HEK293 (cell line): Measurements from ENCODE around the gene MUS81.

Source experiments
- CTCF ChIA-PET: fragments of 350-600 bp; formaldehyde crosslinking; extraction: SDS; loops from one replicate; lab custom pipeline; 2021; ENCODE audit warnings: antibody characterized with exemption; lab: Yijun Ruan, JAX
- POLR2A ChIA-PET: fragments of 300-600 bp; formaldehyde crosslinking; extraction: SDS; loops from one replicate; lab custom pipeline; 2020; ENCODE audit warnings: antibody characterized with exemption, inconsistent platforms; lab: Yijun Ruan, JAX
- H3K27ac ChIP-seq: fragments of 200-500 bp; sonication (Bioruptor generic); 2 replicates; pipeline ENCODE4 v1.5.1; 2014; ENCODE audit warnings: low read depth, low read length, control low read depth, inconsistent platforms; ENCODE audit errors: extremely low read depth
- H3K36me3 ChIP-seq, 2 experiments: fragments of 200-500 bp in 1 of 2; sonication (Bioruptor generic) in 1 of 2; 1 replicate in 1 of 2; 2 replicates in 1 of 2; pipeline ENCODE4 v1.5.1; 2014 to 2017; ENCODE audit warnings: inconsistent platforms in 2 of 2, low read length in 2 of 2; ENCODE audit not compliant: control insufficient read depth in 2 of 2, insufficient read depth in 1 of 2
- H3K4me1 ChIP-seq: fragments of 200-500 bp; sonication (Bioruptor generic); 2 replicates; pipeline ENCODE4 v1.5.1; 2014; ENCODE audit warnings: mild to moderate bottlenecking, low read length, inconsistent platforms; ENCODE audit not compliant: control insufficient read depth, insufficient read depth
- H3K4me3 ChIP-seq: 2 replicates; pipeline ENCODE4 v1.5.1; 2011; ENCODE audit warnings: low read depth, mild to moderate bottlenecking, control low read depth, low read length, moderate library complexity
- H3K9me3 ChIP-seq: fragments of 200-500 bp; sonication (Bioruptor generic); 2 replicates; pipeline ENCODE4 v1.5.1; 2014; ENCODE audit warnings: low read depth, low read length, inconsistent platforms; ENCODE audit not compliant: control insufficient read depth, insufficient read depth
- FEZF1 ChIP-seq: fragments of 450-650 bp; formaldehyde crosslinking; IDR thresholded peaks from 2 replicates; pipeline ENCODE4 v1.5.1; 2016; ENCODE audit warnings: missing biosample characterization, missing genetic modification characterization
- KLF1 ChIP-seq: fragments of 450-650 bp; formaldehyde crosslinking; IDR thresholded peaks from 2 replicates; pipeline ENCODE4 v1.5.1; 2016; ENCODE audit warnings: missing biosample characterization, missing genetic modification characterization
- MZF1 ChIP-seq: fragments of 450-650 bp; formaldehyde crosslinking; IDR thresholded peaks from 2 replicates; pipeline ENCODE4 v1.5.1; 2017; ENCODE audit warnings: missing biosample characterization, missing genetic modification characterization, borderline replicate concordance
- WT1 ChIP-seq: fragments of 450-650 bp; formaldehyde crosslinking; IDR thresholded peaks from 2 replicates; pipeline ENCODE4 v1.5.1; 2016; ENCODE audit warnings: missing biosample characterization, missing genetic modification characterization
- ZBTB21 ChIP-seq: fragments of 450-650 bp; formaldehyde crosslinking; IDR thresholded peaks from 2 replicates; pipeline ENCODE4 v1.5.1; 2017; ENCODE audit warnings: missing biosample characterization, missing genetic modification characterization
- ZBTB48 ChIP-seq: fragments of 450-650 bp; formaldehyde crosslinking; IDR thresholded peaks from 2 replicates; pipeline ENCODE4 v1.5.1; 2016; ENCODE audit warnings: missing biosample characterization, missing genetic modification characterization
- ZBTB7A ChIP-seq: fragments of 450-650 bp; formaldehyde crosslinking; IDR thresholded peaks from 2 replicates; pipeline ENCODE4 v1.5.1; 2016; ENCODE audit warnings: low read depth, missing biosample characterization, missing genetic modification characterization
- ZNF10 ChIP-seq: fragments of 450-650 bp; formaldehyde crosslinking; IDR thresholded peaks from 2 replicates; pipeline ENCODE4 v1.5.1; 2017; ENCODE audit warnings: missing biosample characterization, missing genetic modification characterization
- ZNF112 ChIP-seq: fragments of 450-650 bp; formaldehyde crosslinking; IDR thresholded peaks from 2 replicates; pipeline ENCODE4 v1.5.0; 2017; ENCODE audit warnings: missing biosample characterization, missing genetic modification characterization
- ZNF121 ChIP-seq: fragments of 450-650 bp; formaldehyde crosslinking; IDR thresholded peaks from 2 replicates; pipeline ENCODE4 v1.5.1; 2016; ENCODE audit warnings: missing biosample characterization, missing genetic modification characterization
- ZNF211 ChIP-seq: fragments of 450-650 bp; formaldehyde crosslinking; IDR thresholded peaks from 2 replicates; pipeline ENCODE4 v1.5.1; 2016; ENCODE audit warnings: low read depth, missing biosample characterization, missing genetic modification characterization
- ZNF248 ChIP-seq: fragments of 450-650 bp; formaldehyde crosslinking; IDR thresholded peaks from 2 replicates; pipeline ENCODE4 v1.5.1; 2017; ENCODE audit warnings: missing biosample characterization, missing genetic modification characterization
- ZNF362 ChIP-seq: fragments of 450-650 bp; formaldehyde crosslinking; IDR thresholded peaks from 2 replicates; pipeline ENCODE4 v1.5.1; 2016; ENCODE audit warnings: missing biosample characterization, missing genetic modification characterization
- ZNF416 ChIP-seq: fragments of 450-650 bp; formaldehyde crosslinking; IDR thresholded peaks from 2 replicates; pipeline ENCODE4 v1.5.1; 2016; ENCODE audit warnings: missing biosample characterization, missing genetic modification characterization
- ZNF473 ChIP-seq: fragments of 450-650 bp; formaldehyde crosslinking; IDR thresholded peaks from 2 replicates; pipeline ENCODE4 v1.5.1; 2017; ENCODE audit warnings: missing biosample characterization, missing genetic modification characterization
- ZNF514 ChIP-seq: fragments of 450-650 bp; formaldehyde crosslinking; IDR thresholded peaks from 2 replicates; pipeline ENCODE4 v1.5.1; 2016; ENCODE audit warnings: missing biosample characterization, missing genetic modification characterization
- ZNF544 ChIP-seq: fragments of 450-650 bp; formaldehyde crosslinking; IDR thresholded peaks from 2 replicates; pipeline ENCODE4 v1.5.0; 2017; ENCODE audit warnings: missing biosample characterization, missing genetic modification characterization
- ZNF549 ChIP-seq: fragments of 450-650 bp; IDR thresholded peaks from 2 replicates; pipeline ENCODE4 v1.5.1; 2018; ENCODE audit warnings: missing biosample characterization, missing genetic modification characterization, mild to moderate bottlenecking, inconsistent platforms, moderate library complexity
- ZNF560 ChIP-seq: fragments of 450-650 bp; formaldehyde crosslinking; IDR thresholded peaks from 2 replicates; pipeline ENCODE4 v1.5.1; 2017; ENCODE audit warnings: missing biosample characterization, missing genetic modification characterization, borderline replicate concordance
- ZNF571 ChIP-seq: fragments of 450-650 bp; formaldehyde crosslinking; IDR thresholded peaks from 2 replicates; pipeline ENCODE4 v1.5.0; 2017; ENCODE audit warnings: missing biosample characterization, missing genetic modification characterization
- ZNF600 ChIP-seq: fragments of 450-650 bp; formaldehyde crosslinking; IDR thresholded peaks from 2 replicates; pipeline ENCODE4 v1.5.1; 2016; ENCODE audit warnings: missing biosample characterization, missing genetic modification characterization
- ZNF626 ChIP-seq: fragments of 450-650 bp; sonication (Bioruptor Pico); formaldehyde crosslinking; IDR thresholded peaks from 2 replicates; pipeline ENCODE4 v1.5.1; 2018; ENCODE audit warnings: missing biosample characterization, missing genetic modification characterization, inconsistent platforms
- ZNF654 ChIP-seq: fragments of 450-650 bp; formaldehyde crosslinking; IDR thresholded peaks from 2 replicates; pipeline ENCODE4 v1.5.1; 2016; ENCODE audit warnings: low read depth, missing biosample characterization, missing genetic modification characterization
- ZNF76 ChIP-seq: fragments of 450-650 bp; formaldehyde crosslinking; IDR thresholded peaks from 2 replicates; pipeline ENCODE4; 2016; ENCODE audit warnings: low read depth, missing biosample characterization, missing genetic modification characterization, borderline replicate concordance
- ZNF768 ChIP-seq: fragments of 450-650 bp; formaldehyde crosslinking; IDR thresholded peaks from 2 replicates; pipeline ENCODE4 v1.5.1; 2018; ENCODE audit warnings: missing biosample characterization, mild to moderate bottlenecking, missing genetic modification characterization
- ZXDB ChIP-seq: fragments of 450-650 bp; formaldehyde crosslinking; IDR thresholded peaks from 2 replicates; pipeline ENCODE4 v1.5.1; 2016; ENCODE audit warnings: missing biosample characterization, missing genetic modification characterization
- TF ChIP-seq, protein P1 (sequence below): fragments of 450-650 bp; formaldehyde crosslinking; IDR thresholded peaks from 2 replicates; pipeline ENCODE4 v1.5.1; 2016; ENCODE audit warnings: missing biosample characterization, missing genetic modification characterization, low read depth
- TF ChIP-seq, protein P2 (sequence below): fragments of 450-650 bp; IDR thresholded peaks from 2 replicates; pipeline ENCODE4 v1.5.1; 2018; ENCODE audit warnings: missing biosample characterization, mild to moderate bottlenecking, missing genetic modification characterization

MUS81 gene

DNA sequence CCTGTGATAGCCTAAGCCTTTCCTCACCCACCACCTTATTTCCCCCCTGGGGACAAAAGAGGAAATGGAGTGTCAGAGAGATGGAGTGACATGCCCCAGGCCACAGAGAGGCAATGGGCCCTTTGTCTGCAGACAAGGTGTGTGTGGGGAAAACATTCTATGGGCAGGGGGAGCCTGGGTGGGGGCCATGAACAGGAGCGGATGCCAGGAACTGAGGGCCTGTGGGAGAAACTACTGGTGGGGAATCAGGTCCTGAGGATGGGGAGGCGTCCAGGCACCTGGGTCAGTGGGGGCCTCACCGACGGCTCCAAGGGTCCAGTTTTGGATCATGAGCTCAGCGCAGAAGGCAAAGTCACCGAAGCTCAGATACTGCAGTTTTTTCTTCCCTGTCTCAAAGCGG lies 25.0 kb downstream of the MUS81 start:
- TF ChIP-seq MZF1 (tag by site-specific recombination) = no peak
- no peak for TF ChIP-seq ZNF654 (tag by site-specific recombination)
- no peak for TF ChIP-seq ZNF10 (tag by site-specific recombination)
- no peak for TF ChIP-seq ZNF626 (tag by site-specific recombination)
- no peak for TF ChIP-seq ZXDB (tag by site-specific recombination)
- TF ChIP-seq ZNF473 (tag by site-specific recombination) = no peak
- no peak for TF ChIP-seq ZBTB48
- no peak for TF ChIP-seq ZNF768
- TF ChIP-seq ZBTB21 = no peak
- TF ChIP-seq ZNF600 (tag by site-specific recombination) = no peak
- TF ChIP-seq, protein P1, sequence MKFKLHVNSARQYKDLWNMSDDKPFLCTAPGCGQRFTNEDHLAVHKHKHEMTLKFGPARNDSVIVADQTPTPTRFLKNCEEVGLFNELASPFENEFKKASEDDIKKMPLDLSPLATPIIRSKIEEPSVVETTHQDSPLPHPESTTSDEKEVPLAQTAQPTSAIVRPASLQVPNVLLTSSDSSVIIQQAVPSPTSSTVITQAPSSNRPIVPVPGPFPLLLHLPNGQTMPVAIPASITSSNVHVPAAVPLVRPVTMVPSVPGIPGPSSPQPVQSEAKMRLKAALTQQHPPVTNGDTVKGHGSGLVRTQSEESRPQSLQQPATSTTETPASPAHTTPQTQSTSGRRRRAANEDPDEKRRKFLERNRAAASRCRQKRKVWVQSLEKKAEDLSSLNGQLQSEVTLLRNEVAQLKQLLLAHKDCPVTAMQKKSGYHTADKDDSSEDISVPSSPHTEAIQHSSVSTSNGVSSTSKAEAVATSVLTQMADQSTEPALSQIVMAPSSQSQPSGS (tag by site-specific recombination) = no peak
- TF ChIP-seq ZNF514 (tag by site-specific recombination) = no peak
- no peak for TF ChIP-seq FEZF1 (tag by site-specific recombination)
- no peak for TF ChIP-seq ZNF560 (tag by site-specific recombination)
- TF ChIP-seq ZNF76 (tag by site-specific recombination) = no peak
- TF ChIP-seq ZNF544 = no peak
- TF ChIP-seq ZNF121 (tag by site-specific recombination) = no peak
- TF ChIP-seq ZNF549 (tag by site-specific recombination) = no peak
- TF ChIP-seq ZNF416 (tag by site-specific recombination) = no peak
- H3K9me3 ChIP-seq = no peaks in the 10 kb centered on the region
- ChIA-PET CTCF (interaction anchor here (0.5 to 9.5 kb wide), 49 partner anchors 8 to 281 kb away, joined by 3 to 189 read pairs (median 5); partner anchors contain the start of genes CFL1, FOSL1, KAT5 and MUS81), POLR2A (interaction anchor here (0.6 to 2.3 kb wide), 12 partner anchors 11 to 251 kb away, joined by 3 to 13 read pairs (median 6); partner anchors contain the start of genes CFL1, KAT5, MUS81 and RNASEH2C)
- H3K36me3 ChIP-seq = peaks cover 0 to 53% of the 10 kb centered on the region in 2 experiments; a peak in 2 of 3 replicates
- no peaks in the 10 kb centered on the region for H3K4me1 ChIP-seq
- H3K27ac ChIP-seq = no peak overlapping the region
- H3K4me3 ChIP-seq = no peak overlapping the region

DNA sequence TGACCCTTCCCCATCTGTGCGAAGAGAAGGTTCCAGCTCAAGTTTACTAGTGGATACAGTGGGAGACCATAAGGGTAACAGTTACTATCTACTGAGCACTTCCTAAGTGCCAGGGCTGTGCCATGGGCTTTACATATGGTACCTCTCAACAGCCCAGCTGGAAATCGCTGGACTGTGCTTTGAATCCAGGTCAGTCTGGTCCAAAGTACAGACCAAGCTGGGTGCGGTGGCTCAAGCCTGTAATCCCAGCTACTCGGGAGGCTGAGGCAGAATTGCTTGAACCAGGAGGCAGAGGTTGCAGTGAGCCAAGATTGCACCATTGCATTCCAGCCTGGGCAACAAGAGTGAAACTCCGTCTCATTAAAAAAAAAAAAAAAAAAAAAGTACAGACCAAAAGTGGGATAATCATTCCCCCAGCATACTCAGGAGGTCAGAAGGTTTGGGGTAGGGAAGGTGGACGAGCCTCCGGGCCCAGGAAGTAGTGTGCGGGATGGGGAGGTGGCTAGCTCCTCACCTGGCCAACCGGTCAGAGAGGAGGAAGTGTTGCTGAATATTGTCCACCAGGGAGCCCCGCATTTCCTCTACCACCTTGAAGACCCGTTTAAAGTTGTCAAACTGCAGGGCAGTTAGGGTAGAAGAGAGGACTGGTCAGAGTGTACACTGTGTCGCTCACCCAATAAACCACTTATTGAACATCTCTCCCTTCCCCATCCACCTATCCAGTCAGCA lies 25.7 kb downstream of the MUS81 start:
- POLR2A ChIA-PET = interaction anchor here (2.0 to 6.1 kb wide), 4 partner anchors 26 to 166 kb away, joined by 5 to 121 read pairs (median 12); partner anchors contain the start of genes CFL1, MUS81 and RNASEH2C
- TF ChIP-seq ZNF248 (tag by site-specific recombination) = 0 out of 2 replicates have a peak, but pooled peaks have one; percentile 71
- no peak for TF ChIP-seq ZBTB7A (tag by site-specific recombination)
- TF ChIP-seq KLF1 (tag by site-specific recombination) = no peak
- TF ChIP-seq ZNF571 (tag by site-specific recombination) = no peak
- no peak for TF ChIP-seq WT1 (tag by site-specific recombination)
- TF ChIP-seq, protein P2, sequence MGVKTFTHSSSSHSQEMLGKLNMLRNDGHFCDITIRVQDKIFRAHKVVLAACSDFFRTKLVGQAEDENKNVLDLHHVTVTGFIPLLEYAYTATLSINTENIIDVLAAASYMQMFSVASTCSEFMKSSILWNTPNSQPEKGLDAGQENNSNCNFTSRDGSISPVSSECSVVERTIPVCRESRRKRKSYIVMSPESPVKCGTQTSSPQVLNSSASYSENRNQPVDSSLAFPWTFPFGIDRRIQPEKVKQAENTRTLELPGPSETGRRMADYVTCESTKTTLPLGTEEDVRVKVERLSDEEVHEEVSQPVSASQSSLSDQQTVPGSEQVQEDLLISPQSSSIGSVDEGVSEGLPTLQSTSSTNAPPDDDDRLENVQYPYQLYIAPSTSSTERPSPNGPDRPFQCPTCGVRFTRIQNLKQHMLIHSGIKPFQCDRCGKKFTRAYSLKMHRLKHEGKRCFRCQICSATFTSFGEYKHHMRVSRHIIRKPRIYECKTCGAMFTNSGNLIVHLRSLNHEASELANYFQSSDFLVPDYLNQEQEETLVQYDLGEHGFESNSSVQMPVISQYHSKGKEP (tag by site-specific recombination) = no peak
- TF ChIP-seq ZNF211 = no peak
- no peak for TF ChIP-seq ZNF362 (tag by site-specific recombination)
- no peak for TF ChIP-seq ZNF112 (tag by site-specific recombination)
- TF ChIP-seq, all 188 proteins: peak for 1
- peaks cover 0 to 53% of the 10 kb centered on the region in 2 experiments; a peak in 2 of 3 replicates for H3K36me3 ChIP-seq
- CTCF ChIA-PET = interaction anchor here (0.6 to 9.5 kb wide), 34 partner anchors 9 to 271 kb away, joined by 3 to 189 read pairs (median 8); partner anchors contain the start of genes CFL1, FOSL1, KAT5 and MUS81
- no peaks in the 10 kb centered on the region for H3K9me3 ChIP-seq
- H3K27ac ChIP-seq = no peak overlapping the region
- no peaks in the 10 kb centered on the region for H3K4me1 ChIP-seq
- H3K4me3 ChIP-seq = no peak overlapping the region
